HG02678 (cell line): ENCODE data around the gene LANCL2.
"Not testable (repeated sequence)": the region's sequence is repeated elsewhere in the genome, so short reads cannot be mapped to it uniquely, and the experiment has no call there.

Experiments used
- ATAC-seq: cut with Tn5 transposase; IDR thresholded peaks from one replicate; pipeline ENCODE4 v1.9.1; 2021; ENCODE audit warnings: mild to moderate bottlenecking, moderate library complexity; ENCODE audit not compliant: unreplicated experiment

Gene LANCL2, protein sequence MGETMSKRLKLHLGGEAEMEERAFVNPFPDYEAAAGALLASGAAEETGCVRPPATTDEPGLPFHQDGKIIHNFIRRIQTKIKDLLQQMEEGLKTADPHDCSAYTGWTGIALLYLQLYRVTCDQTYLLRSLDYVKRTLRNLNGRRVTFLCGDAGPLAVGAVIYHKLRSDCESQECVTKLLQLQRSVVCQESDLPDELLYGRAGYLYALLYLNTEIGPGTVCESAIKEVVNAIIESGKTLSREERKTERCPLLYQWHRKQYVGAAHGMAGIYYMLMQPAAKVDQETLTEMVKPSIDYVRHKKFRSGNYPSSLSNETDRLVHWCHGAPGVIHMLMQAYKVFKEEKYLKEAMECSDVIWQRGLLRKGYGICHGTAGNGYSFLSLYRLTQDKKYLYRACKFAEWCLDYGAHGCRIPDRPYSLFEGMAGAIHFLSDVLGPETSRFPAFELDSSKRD

GRCh38 chr7:55365205-55365674 is at the start of gene LANCL2:
LANCL2 (plus strand) TSS chr7:55365337; CDS start chr7:55366026, 689 bp downstream.
- ATAC-seq: peak; percentile 36

- no peak for ATAC-seq
Observed at GRCh38 chr7:55325371-55325792, 39.8 kb upstream of the LANCL2 start.

DNA sequence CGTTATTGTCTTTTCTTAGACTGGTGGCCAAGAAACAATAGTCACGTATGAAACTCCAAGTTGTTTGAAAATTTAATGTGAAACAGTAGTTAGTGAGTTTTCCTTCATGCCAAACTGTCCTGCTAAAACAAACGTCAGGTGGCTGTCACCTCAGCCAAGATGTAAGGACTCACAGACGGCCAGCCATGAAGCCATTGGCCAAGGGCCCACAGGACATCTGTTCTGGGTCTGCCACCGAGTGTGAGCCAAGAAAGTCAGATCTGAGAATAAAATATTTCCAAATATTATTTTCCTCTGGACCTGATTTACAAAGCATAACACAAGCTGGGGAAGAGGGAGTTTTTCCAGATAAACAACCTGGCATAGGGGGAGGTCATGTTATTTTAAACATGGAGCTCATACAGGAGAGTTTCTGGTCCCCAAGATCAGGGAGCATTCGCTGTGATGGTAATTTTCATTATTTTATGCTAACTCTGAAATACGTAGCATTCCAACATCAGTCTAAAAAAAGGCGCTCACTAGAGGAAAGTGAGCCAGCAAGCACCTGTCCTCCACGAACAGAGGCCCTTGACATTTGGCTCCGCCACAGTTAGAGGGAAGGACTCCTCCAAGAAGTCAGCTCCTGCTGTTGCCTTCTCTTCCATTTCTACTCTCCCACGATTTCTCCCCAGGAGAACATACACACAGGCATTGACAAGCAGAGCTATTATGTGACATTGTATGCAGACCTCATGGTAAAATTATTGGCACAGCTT is 38.9 kb upstream of the LANCL2 start:
- no peak for ATAC-seq

GRCh38 chr7:55326945-55327626 is 38.1 kb upstream of the LANCL2 start:
- ATAC-seq: no peak

GRCh38 chr7:55335151-55335550 is 30.0 kb upstream of the LANCL2 start:
- ATAC-seq: no peak

DNA sequence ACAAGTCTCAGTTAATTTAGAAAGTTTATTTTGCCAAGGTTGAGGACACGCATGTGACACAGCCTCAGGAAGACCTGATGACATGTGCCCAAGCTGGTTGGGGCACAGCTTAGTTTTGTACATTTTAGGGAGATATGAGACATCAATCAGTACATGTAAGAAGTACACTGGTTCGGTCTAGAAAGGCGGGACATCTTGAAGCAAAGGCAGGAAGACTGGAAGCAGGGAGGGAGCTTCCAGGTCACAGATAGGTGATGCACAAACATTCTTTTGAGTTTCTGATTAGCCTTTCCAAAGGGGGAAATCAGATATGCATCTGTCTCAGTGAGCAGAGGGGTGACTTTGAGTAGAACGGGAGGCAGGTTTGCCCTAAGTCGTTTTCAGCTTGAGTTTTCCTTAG is 29.4 kb upstream of the LANCL2 start:
- ATAC-seq: no peak

DNA sequence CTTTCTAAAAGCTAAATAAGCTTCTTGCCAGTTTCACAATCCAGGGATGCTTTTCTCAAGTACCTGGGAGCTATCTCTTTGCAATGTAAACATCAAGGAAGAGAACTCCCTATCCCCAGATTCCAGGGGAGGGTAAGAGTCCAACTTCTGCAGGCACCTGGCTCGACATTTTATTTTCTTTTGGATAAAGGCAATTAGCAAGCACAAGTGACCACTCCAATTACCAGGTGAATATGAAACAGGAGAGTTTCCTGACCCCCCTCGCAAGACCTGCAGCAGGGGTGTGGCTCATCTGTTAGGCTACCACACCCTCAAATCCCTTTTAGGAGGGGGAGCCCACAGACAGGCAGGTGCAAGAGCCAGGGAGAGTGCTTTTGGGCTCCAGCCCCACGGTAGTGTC is 28.6 kb upstream of the LANCL2 start:
- no peak for ATAC-seq

- ATAC-seq: no peak
Observed at GRCh38 chr7:55339033-55340000, 25.8 kb upstream of the LANCL2 start.

GRCh38 chr7:55342216-55342871 is 22.8 kb upstream of the LANCL2 start:
- ATAC-seq: no peak

GRCh38 chr7:55343002-55343781 is 21.9 kb upstream of the LANCL2 start:
- no peak for ATAC-seq

GRCh38 chr7:55343860-55344606 is 21.1 kb upstream of the LANCL2 start:
- no peak for ATAC-seq

- no peak for ATAC-seq
Observed at GRCh38 chr7:55344840-55345239, 20.3 kb upstream of the LANCL2 start.

DNA sequence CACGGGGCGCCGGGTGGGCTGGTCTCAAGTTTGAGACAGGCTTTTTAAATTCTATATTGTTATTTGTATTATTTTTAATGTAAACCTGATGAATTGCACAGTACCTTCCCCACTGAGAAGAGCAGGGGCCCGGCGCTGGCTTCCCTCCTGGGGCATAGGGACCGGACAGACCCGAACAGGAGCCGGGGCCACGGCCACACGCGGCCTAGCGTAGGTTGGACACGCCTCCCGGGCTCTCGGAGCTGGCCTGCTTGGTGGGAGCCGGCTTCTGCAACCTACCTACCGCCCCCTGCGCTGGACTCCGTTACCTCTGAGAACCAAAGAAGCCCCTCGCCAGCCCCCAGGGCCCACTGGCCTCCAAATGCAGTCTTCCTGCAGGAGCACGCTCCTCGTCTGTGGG is 19.8 kb upstream of the LANCL2 start:
- no peak for ATAC-seq

GRCh38 chr7:55348502-55348901 is 16.6 kb upstream of the LANCL2 start:
- ATAC-seq: no peak

DNA sequence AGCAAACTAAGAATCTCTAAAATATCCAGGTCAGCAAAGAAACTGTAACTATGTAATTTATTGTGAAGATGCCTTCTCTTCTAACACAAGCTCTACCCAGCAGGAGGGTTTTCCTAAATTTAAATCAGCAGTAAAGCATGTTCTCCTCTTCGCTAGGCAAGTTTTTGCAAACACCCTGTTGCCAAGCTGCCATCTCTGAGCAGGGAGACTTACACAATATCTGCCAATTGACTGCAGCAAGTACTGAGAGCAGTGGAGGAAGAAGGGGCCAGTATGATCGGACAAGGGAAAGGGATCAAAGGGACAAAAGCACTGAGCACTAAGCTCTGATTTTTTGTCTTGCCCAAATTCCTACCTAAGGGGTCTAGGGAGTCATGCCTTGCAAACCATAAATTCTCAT is 16.0 kb upstream of the LANCL2 start:
- no peak for ATAC-seq

DNA sequence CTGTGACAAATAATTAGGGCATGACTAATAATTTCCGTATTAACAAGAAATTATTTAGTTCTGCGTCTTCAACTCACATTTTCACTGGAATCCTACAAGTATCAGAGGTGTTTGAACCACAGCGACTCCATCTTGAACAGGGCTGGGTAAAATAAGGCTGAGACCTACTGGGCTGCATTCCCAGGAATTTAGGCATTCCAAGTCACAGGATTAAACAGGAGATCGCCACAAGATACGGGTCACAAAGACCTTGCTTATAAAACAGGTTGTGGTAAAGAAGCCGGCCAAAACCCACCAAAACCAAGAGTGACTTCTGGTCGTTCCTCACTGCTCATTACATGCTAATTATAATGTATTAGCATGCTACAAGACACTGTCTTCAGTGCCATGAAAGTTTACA is 14.9 kb upstream of the LANCL2 start:
- ATAC-seq: no peak

GRCh38 chr7:55351263-55351662 is 13.9 kb upstream of the LANCL2 start:
- ATAC-seq: no peak

DNA sequence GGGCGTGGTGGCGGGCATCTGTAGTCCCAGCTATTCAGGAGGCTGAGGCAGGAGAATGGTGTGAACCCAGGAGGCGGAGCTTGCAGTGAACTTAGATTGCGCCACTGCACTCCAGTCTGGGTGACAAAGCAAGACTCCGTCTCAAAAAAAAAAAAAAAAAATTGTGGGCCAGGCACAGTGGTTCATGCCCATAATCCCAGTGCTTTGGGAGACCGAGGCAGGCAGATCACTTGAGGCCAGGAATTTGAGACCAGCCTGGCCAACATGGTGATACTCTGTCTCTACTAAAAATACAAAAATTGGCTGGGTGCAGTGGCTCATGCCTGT is 12.2 kb upstream of the LANCL2 start:
- ATAC-seq: not testable (repeated sequence)
